OCI-LY3 (cell line): Measurements from ENCODE around the gene SH3PXD2A.

Experiments used
- H2AFZ ChIP-seq: fragments of 200-600, 300-600 bp; shearing (Covaris generic); 2 replicates; pipeline ENCODE4 v1.6.0; 2014; ENCODE audit warnings: antibody characterized with exemption, low read depth, low read length
- H3K27ac ChIP-seq: fragments of 200-600, 300-600 bp; sonication (generic); 2 replicates; pipeline ENCODE4 v1.5.1; 2014; ENCODE audit warnings: mild to moderate bottlenecking, low read length, moderate library complexity, mixed read lengths
- H3K27me3 ChIP-seq: fragments of 200-600, 300-600 bp; sonication (generic); 2 replicates; pipeline ENCODE4 v1.6.1; 2014; ENCODE audit warnings: low read depth, low read length, mixed read lengths
- H3K36me3 ChIP-seq: fragments of 200-600, 300-600 bp; sonication (generic); replicated peaks from 2 replicates; pipeline ENCODE3; 2014; ENCODE audit warnings: low read depth, low read length, mixed read lengths
- H3K4me1 ChIP-seq: fragments of 300-600, 200-600 bp; sonication (generic); 2 replicates; pipeline ENCODE4 v1.6.1; 2014; ENCODE audit warnings: low read length, mixed read lengths
- H3K4me2 ChIP-seq: fragments of 200-600, 300-600 bp; sonication (generic); 2 replicates; pipeline ENCODE4 v1.6.1; 2014; ENCODE audit warnings: low read length, mixed read lengths
- H3K4me3 ChIP-seq: fragments of 300-600, 200-600 bp; sonication (generic); 2 replicates; pipeline ENCODE4 v1.5.1; 2014; ENCODE audit warnings: antibody characterized with exemption, mild to moderate bottlenecking, low read length, moderate library complexity
- H3K79me2 ChIP-seq: fragments of 300-600, 200-600 bp; shearing (Covaris generic); 2 replicates; pipeline ENCODE4 v1.6.1; 2014; ENCODE audit warnings: mild to moderate bottlenecking, low read length, mixed read lengths
- H3K9ac ChIP-seq: fragments of 300-600, 200-600 bp; shearing (Covaris generic); 2 replicates; pipeline ENCODE4 v1.6.0; 2014; ENCODE audit warnings: mild to moderate bottlenecking, low read length, moderate library complexity
- H3K9me3 ChIP-seq: fragments of 200-600, 300-600 bp; shearing (Covaris generic); 2 replicates; pipeline ENCODE4 v1.6.1; 2014; ENCODE audit warnings: low read length, mixed read lengths; ENCODE audit not compliant: insufficient read depth
- H4K20me1 ChIP-seq: fragments of 200-600, 300-600 bp; sonication (generic); 2 replicates; pipeline ENCODE4 v1.6.1; 2016; ENCODE audit warnings: low read length, mixed read lengths; ENCODE audit not compliant: insufficient read depth
- EZH2phosphoT487 ChIP-seq: fragments of 200-600 bp; shearing (Covaris generic); IDR thresholded peaks from 2 replicates; pipeline ENCODE4 v1.6.1; 2018; ENCODE audit warnings: antibody characterized with exemption, mixed run types, low read depth
- TF ChIP-seq, protein P1 (sequence below): fragments of 200-600, 300-600 bp; sonication (generic); IDR thresholded peaks from 2 replicates; pipeline ENCODE4 v1.5.1; 2014; ENCODE audit warnings: antibody characterized with exemption, low read length, low read depth

Gene SH3PXD2A

DNA sequence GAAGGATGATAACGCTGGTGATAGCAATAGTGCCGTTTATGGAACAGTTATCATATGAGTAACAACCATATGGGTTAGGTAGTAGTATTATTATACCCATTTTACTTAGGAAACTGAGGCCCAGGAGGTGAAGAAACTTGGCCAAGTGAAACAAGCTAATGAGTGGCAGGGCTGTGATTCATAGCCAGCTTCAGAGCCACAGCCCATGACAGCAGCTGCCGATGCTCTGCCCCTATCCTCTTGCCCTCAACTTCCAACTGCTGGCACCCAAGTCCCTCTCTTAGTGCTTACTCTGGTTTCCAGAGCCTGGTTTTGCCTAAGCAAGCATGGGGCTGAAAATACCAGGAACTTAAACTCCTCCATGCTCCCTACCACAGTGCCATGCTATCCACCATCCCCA, 12.3 kb downstream of the SH3PXD2A start:
- H3K4me2 ChIP-seq, result no peak overlapping the region
- no peak overlapping the region for H2AFZ ChIP-seq
- no peaks in the 10 kb centered on the region for H3K36me3 ChIP-seq
- no peak overlapping the region for H3K4me3 ChIP-seq
- H3K9me3 ChIP-seq, result no peaks in the 10 kb centered on the region
- no peaks in the 10 kb centered on the region for H3K79me2 ChIP-seq
- no peak overlapping the region for H3K27ac ChIP-seq
- no peaks in the 10 kb centered on the region for H3K4me1 ChIP-seq
- TF ChIP-seq, protein P1, sequence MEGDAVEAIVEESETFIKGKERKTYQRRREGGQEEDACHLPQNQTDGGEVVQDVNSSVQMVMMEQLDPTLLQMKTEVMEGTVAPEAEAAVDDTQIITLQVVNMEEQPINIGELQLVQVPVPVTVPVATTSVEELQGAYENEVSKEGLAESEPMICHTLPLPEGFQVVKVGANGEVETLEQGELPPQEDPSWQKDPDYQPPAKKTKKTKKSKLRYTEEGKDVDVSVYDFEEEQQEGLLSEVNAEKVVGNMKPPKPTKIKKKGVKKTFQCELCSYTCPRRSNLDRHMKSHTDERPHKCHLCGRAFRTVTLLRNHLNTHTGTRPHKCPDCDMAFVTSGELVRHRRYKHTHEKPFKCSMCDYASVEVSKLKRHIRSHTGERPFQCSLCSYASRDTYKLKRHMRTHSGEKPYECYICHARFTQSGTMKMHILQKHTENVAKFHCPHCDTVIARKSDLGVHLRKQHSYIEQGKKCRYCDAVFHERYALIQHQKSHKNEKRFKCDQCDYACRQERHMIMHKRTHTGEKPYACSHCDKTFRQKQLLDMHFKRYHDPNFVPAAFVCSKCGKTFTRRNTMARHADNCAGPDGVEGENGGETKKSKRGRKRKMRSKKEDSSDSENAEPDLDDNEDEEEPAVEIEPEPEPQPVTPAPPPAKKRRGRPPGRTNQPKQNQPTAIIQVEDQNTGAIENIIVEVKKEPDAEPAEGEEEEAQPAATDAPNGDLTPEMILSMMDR, result no peak
- TF ChIP-seq EZH2phosphoT487, result no peak
- no peak overlapping the region for H3K9ac ChIP-seq
- no peaks in the 10 kb centered on the region for H3K27me3 ChIP-seq
- H4K20me1 ChIP-seq, result no peaks in the 10 kb centered on the region

DNA sequence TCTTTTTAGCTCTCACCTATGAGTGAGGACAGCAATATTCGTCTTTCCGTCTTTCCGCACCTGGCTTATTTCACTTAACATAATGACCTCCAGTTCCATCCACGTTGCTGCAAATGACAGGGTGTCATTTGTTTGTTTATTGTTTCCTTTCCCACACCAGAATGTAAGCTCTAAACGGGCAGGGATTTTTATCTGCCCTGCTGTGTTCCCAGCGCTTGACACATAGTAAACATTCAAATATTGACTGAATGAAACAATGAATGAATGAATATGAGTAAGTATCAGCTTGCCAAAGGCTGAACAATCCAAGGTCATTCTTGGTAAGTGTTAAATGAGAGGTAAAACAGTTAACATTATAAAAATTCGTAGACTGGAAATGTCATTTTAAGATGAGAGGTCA, 12.8 kb downstream of the SH3PXD2A start:
- Histone ChIP-seq H2AFZ (no peak overlapping the region), H3K27ac (no peak overlapping the region), H3K27me3 (no peaks in the 10 kb centered on the region), H3K4me2 (no peak overlapping the region), H3K36me3 (no peaks in the 10 kb centered on the region), H3K79me2 (no peaks in the 10 kb centered on the region), H3K4me1 (no peaks in the 10 kb centered on the region), H3K9ac (no peak overlapping the region), H3K9me3 (no peaks in the 10 kb centered on the region), H4K20me1 (no peaks in the 10 kb centered on the region), H3K4me3 (no peak overlapping the region)
- no peak for TF ChIP-seq EZH2phosphoT487
- TF ChIP-seq, protein P1, result no peak

DNA sequence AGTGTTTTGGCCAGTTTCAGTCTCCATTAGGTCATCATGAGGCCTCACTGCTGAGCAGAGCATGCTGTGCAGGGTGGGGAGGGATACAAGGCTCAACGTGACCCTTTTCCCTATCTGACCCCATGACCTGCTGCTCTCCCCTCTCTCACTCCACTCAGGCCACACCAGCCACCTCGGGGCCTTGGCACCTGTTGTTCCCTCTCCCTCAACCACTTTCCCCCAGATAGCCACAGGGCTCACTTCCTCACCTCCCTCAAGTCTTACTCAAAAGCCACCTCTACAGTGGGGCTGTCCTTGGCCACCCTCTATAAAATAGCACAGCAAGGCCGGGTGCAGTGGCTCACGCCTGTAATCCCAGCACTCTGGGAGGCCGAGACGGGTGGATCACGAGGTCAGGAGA, 13.9 kb downstream of the SH3PXD2A start:
- Histone ChIP-seq H2AFZ (no peak overlapping the region), H3K4me1 (no peaks in the 10 kb centered on the region)

DNA sequence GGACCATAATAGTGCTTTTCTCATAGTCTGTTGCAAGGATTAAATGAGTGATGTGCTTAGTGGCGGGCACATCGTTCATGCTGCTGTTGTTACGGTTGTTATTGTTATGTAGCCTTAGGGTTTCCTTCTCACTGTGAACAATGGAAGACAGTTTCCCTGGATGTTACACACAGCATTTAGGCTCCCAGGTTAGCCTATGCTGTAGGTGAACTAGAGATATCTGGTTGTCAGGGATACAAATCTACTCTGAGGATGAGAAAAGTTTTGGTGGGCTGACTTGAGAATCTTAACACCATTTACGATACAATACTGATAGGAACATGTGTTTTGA, 14.7 kb downstream of the SH3PXD2A start:
- no peak for TF ChIP-seq EZH2phosphoT487
- TF ChIP-seq, protein P1, result no peak
- Histone ChIP-seq H3K36me3 (no peaks in the 10 kb centered on the region), H3K4me3 (no peak overlapping the region), H3K9me3 (no peaks in the 10 kb centered on the region), H3K27ac (no peak overlapping the region), H3K9ac (no peak overlapping the region), H3K79me2 (no peaks in the 10 kb centered on the region), H4K20me1 (no peaks in the 10 kb centered on the region), H3K4me1 (no peaks in the 10 kb centered on the region), H2AFZ (no peak overlapping the region), H3K4me2 (no peak overlapping the region), H3K27me3 (no peaks in the 10 kb centered on the region)

More for the DNA sequence above, 13.9 kb downstream of the SH3PXD2A start:
- H3K79me2 ChIP-seq, result no peaks in the 10 kb centered on the region
- no peak overlapping the region for H3K4me3 ChIP-seq
- no peaks in the 10 kb centered on the region for H3K36me3 ChIP-seq
- no peak for TF ChIP-seq EZH2phosphoT487
- TF ChIP-seq, protein P1, result no peak
- H3K4me2 ChIP-seq, result no peak overlapping the region
- H3K9ac ChIP-seq, result no peak overlapping the region
- H3K27ac ChIP-seq, result no peak overlapping the region
- no peaks in the 10 kb centered on the region for H3K27me3 ChIP-seq
- H3K9me3 ChIP-seq, result no peaks in the 10 kb centered on the region
- no peaks in the 10 kb centered on the region for H4K20me1 ChIP-seq
